ENCODE results near the gene COLGALT1.

Gene COLGALT1

DNA sequence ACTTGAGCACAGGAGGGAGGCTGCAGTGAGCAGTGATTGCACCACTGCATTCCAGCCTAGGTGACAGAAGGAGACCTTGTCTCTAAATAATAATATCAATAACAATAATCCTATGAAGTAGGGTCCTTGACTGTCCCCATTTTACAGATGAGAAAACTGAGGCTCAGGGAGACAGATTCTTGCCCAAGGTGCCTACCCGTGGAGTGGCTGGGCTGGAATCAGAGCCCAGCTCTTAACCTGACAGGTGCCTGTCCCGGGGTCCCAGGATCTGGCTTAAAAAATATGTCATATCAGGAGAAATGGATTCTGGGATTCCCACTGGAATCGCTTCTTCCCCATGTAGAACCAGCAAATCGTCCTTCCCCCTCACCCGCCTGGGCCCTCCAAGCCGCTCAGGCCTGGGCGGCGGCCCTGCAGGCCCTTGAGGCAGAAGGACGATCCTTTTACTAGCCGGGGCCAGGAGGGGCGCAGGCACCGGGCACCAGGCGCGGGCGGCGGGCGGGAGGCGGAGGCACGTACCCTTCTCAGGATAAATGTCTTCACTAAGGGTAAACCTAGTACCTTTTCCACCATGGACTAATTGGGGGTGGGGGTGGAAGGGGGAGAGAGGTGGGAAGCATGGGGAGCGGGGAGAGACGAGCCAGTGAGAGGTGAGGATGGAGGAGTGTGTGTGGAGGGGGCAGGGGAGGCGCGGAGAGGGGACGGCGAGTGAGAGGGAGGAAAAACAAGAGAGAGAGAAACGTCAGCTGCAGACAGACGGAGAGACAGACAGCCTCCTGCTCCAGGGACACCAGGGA, 60.6 kb downstream of the COLGALT1 start:
- no peak overlapping the region for H3K27ac ChIP-seq
- no peak for DNase-seq (ENCODE audit: low spot score)
- peak overlapping the region; percentile 59 for H3K4me3 ChIP-seq
- TF ChIP-seq, protein P1, sequence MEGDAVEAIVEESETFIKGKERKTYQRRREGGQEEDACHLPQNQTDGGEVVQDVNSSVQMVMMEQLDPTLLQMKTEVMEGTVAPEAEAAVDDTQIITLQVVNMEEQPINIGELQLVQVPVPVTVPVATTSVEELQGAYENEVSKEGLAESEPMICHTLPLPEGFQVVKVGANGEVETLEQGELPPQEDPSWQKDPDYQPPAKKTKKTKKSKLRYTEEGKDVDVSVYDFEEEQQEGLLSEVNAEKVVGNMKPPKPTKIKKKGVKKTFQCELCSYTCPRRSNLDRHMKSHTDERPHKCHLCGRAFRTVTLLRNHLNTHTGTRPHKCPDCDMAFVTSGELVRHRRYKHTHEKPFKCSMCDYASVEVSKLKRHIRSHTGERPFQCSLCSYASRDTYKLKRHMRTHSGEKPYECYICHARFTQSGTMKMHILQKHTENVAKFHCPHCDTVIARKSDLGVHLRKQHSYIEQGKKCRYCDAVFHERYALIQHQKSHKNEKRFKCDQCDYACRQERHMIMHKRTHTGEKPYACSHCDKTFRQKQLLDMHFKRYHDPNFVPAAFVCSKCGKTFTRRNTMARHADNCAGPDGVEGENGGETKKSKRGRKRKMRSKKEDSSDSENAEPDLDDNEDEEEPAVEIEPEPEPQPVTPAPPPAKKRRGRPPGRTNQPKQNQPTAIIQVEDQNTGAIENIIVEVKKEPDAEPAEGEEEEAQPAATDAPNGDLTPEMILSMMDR (IDR thresholded peaks at IDR 0.05), result no peak

GRCh38 chr19:17616686-17616960, 61.2 kb downstream of the COLGALT1 start:
- Histone ChIP-seq H3K4me3 (peak overlapping the region; percentile 59), H3K27ac (no peak overlapping the region)
- TF ChIP-seq, protein P1 (IDR thresholded peaks at IDR 0.05), result no peak
- DNase-seq (ENCODE audit: low spot score), result no peak

- no peak overlapping the region for H3K27ac ChIP-seq
- no peak for DNase-seq (ENCODE audit: low spot score)
- TF ChIP-seq, protein P1 (IDR thresholded peaks at IDR 0.05), result no peak
- peak overlapping the region; percentile 59 for H3K4me3 ChIP-seq
These were observed 61.7 kb downstream of the COLGALT1 start for GRCh38 chr19:17616961-17617806.

- Histone ChIP-seq H3K27ac (no peak overlapping the region), H3K4me3 (no peak overlapping the region)
- no peak for DNase-seq (ENCODE audit: low spot score)
- TF ChIP-seq, protein P1 (IDR thresholded peaks at IDR 0.05), result no peak
These were observed 62.4 kb downstream of the COLGALT1 start for GRCh38 chr19:17617807-17618192.

GRCh38 chr19:17618281-17618903, 62.9 kb downstream of the COLGALT1 start:
- DNase-seq (ENCODE audit: low spot score), result no peak
- Histone ChIP-seq H3K27ac (no peak overlapping the region), H3K4me3 (no peak overlapping the region)
- TF ChIP-seq, protein P1 (IDR thresholded peaks at IDR 0.05), result no peak

DNA sequence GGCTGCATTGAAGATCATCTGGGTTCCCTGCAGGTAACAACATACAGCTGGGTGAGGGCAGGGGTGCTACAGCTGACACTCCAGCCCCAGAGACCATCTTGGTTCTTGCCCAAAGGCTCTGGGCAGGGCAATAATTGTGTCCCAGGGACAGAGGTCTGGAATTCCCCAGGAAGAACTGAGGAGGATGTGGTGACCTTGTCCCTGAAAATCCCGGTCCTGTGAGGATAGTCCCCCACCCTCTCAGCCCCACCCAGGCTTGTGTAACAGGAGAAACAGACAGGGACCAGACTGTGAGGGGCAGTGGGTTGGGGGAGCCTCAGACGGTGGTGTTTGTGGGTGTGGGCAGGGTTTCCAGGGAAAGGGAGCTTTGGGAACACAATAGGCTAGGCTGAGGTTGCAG, 63.5 kb downstream of the COLGALT1 start:
- no peak for DNase-seq (ENCODE audit: low spot score)
- H3K27ac ChIP-seq, result no peak overlapping the region
- TF ChIP-seq, protein P1 (IDR thresholded peaks at IDR 0.05), result no peak

More for the DNA sequence above, 63.5 kb downstream of the COLGALT1 start:
- H3K4me3 ChIP-seq, result no peak overlapping the region
